Thyroid gland (tissue), 4 donors: ENCODE results near the gene SERINC4. TPM values are rescaled to one million over a fixed set of nuclear protein-coding genes. Genes with fewer than 3 reads are reported as not detected.
A peak's percentile ranks its signal among the peaks of the same experiment; 100 is the strongest.

ENCODE experiments used
- DNase-seq, 2 donors: peaks; one replicate each; pipeline ENCODE4 v3.0.0-alpha.2; 2019
- H3K27ac ChIP-seq, 3 donors: fragments of 200-600 bp; sonication (generic); 1 replicate in 2 of 3; 2 replicates in 1 of 3; pipeline ENCODE4 v1.5.1; 2016 to 2019; ENCODE audit warnings: mild to moderate bottlenecking in 1 of 3, moderate library complexity in 1 of 3
- H3K27me3 ChIP-seq: fragments of 200-600 bp; sonication (generic); one replicate; pipeline ENCODE4 v1.5.1; 2019
- H3K36me3 ChIP-seq, 2 donors: fragments of 200-600 bp; sonication (generic); one replicate each; pipeline ENCODE4 v1.5.1; 2016 to 2019
- H3K4me1 ChIP-seq, 2 donors: fragments of 200-600 bp; sonication (generic); one replicate each; pipeline ENCODE4 v1.5.1; 2017 to 2019
- H3K4me3 ChIP-seq, 3 donors: fragments of 200-600 bp; sonication (generic); replicated peaks in 1 of 3; 1 replicate in 2 of 3; 2 replicates in 1 of 3; pipeline ENCODE4 v1.5.1; 2016; ENCODE audit warnings: mild to moderate bottlenecking in 1 of 3
- H3K9me3 ChIP-seq: fragments of 200-600 bp; sonication (generic); one replicate; pipeline ENCODE4 v1.5.1; 2017
- POLR2A ChIP-seq, 2 donors: fragments of 450-650 bp; IDR thresholded peaks; one replicate each; pipeline ENCODE4 v1.6.1; 2017; ENCODE audit warnings: antibody characterized with exemption in 2 of 2, mild to moderate bottlenecking in 2 of 2, moderate library complexity in 1 of 2
- WGBS, 2 donors: methylation state at CpG; one replicate each; pipeline ENCODE4 v1.1.5; 2017; 5-methylcytosine and 5-hydroxymethylcytosine counted together
- intact Hi-C: fragments of 100-400 bp; cut with DNase I; formaldehyde crosslinking; loops from one replicate; pipeline ENCODE4 v1.15.1; 2023
- total RNA-seq, 4 donors: library from RNA; depleted of rRNA; stranded (reverse); fragments of >200 nt; gene quantifications; one replicate each; pipeline ENCODE4 v1.2.3, GENCODE V29; 2016
- TF ChIP-seq, protein P1 (sequence below), 6 experiments: fragments of 200-600 bp in 3 of 6; fragments of 450-650 bp in 3 of 6; sonication (generic) in 3 of 6; IDR thresholded peaks; one replicate each; pipeline ENCODE4 v1.5.1; 2016 to 2019; ENCODE audit warnings: antibody characterized with exemption in 6 of 6, mild to moderate bottlenecking in 2 of 6, inconsistent platforms in 1 of 6, moderate library complexity in 1 of 6

Gene SERINC4
- total RNA-seq, 4 donors from 2014 or later: 0.33 TPM; not detected in 3

DNA sequence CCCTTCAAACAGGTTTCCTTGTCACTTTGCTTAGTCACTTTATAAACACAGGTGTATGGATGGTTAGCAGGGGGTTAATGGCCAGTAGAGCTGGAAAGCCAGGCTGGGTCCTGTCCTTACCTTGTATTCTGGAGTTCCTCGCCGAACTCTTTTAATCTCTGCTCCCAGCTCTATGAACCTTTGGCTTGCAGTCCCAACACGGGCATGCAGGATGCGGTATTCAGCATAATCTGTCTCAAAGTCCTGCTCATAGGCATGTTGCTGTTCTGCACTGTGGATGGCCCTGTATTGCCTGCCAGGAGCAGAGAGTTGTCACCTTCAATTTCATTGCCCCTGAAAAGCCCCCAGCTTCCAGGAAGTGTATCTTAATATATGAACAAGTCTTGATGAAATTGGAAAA is 26.0 kb downstream of the SERINC4 start:
- peaks cover 15 to 17% of the 10 kb centered on the region in 2 donors for H3K4me1 ChIP-seq
- peaks cover 39 to 49% of the 10 kb centered on the region in 2 donors for H3K36me3 ChIP-seq
- H3K27me3 ChIP-seq: no peaks in the 10 kb centered on the region
- intact Hi-C loops: no loop called here
- TF ChIP-seq POLR2A (IDR thresholded peaks at IDR 0.05): no peak
- TF ChIP-seq, protein P1, sequence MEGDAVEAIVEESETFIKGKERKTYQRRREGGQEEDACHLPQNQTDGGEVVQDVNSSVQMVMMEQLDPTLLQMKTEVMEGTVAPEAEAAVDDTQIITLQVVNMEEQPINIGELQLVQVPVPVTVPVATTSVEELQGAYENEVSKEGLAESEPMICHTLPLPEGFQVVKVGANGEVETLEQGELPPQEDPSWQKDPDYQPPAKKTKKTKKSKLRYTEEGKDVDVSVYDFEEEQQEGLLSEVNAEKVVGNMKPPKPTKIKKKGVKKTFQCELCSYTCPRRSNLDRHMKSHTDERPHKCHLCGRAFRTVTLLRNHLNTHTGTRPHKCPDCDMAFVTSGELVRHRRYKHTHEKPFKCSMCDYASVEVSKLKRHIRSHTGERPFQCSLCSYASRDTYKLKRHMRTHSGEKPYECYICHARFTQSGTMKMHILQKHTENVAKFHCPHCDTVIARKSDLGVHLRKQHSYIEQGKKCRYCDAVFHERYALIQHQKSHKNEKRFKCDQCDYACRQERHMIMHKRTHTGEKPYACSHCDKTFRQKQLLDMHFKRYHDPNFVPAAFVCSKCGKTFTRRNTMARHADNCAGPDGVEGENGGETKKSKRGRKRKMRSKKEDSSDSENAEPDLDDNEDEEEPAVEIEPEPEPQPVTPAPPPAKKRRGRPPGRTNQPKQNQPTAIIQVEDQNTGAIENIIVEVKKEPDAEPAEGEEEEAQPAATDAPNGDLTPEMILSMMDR (IDR thresholded peaks at IDR 0.05): no peak
- H3K4me3 ChIP-seq: no peak overlapping the region
- DNase-seq: no peak
- 82 to 85% methylated on average over 4 of the region's 4 CpGs for WGBS, 2 donors
- H3K27ac ChIP-seq: no peak overlapping the region
- H3K9me3 ChIP-seq: no peaks in the 10 kb centered on the region

DNA sequence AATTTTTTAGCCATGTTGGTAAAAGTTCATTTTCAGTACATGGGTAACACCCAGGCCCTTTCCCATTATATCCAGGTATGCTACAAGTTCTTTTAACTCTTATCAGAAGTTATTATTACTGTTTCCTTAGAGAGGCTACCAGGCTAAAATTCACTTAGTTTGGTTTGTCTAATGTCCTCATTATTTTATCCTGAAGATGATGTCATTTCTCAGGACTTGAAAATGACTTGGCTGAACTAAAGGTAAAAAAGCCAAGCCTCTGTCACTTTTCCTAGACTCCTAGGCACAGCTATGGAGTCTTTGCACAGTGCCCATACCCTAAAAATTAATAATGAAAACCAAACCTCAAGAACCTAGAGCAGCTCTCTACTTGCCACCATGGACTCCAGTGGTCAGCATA is 27.4 kb downstream of the SERINC4 start:
- TF ChIP-seq, protein P1 (IDR thresholded peaks at IDR 0.05): no peak
- no peak for TF ChIP-seq POLR2A (IDR thresholded peaks at IDR 0.05)
- no peaks in the 10 kb centered on the region for H3K27me3 ChIP-seq
- no peaks in the 10 kb centered on the region for H3K9me3 ChIP-seq
- peaks cover 54 to 64% of the 10 kb centered on the region in 2 donors for H3K36me3 ChIP-seq
- no peak overlapping the region for H3K27ac ChIP-seq
- intact Hi-C loops: no loop called here
- DNase-seq: no peak
- H3K4me1 ChIP-seq: peaks cover 12% of the 10 kb centered on the region in 2 donors
- H3K4me3 ChIP-seq: no peak overlapping the region

DNA sequence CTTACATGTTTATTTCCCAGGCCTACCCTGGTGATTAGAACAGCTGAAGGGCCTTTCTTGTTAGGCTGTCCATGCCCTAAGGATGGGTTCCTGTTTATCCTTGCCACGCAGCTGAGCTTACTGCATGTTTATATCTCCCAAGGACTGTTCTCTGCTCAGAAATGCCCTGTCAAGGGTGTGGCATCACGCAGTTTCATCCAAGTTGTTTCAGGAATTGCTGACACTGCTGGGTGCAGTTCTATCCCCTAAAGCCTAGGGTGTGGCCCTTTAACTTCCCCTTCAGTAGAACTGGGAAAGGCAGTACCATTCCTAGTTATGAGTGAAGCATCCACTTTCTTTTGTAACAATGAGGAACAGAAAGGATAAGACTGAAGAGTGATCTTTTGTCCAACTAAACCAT is 28.2 kb downstream of the SERINC4 start:
- Histone ChIP-seq H3K27me3 (no peaks in the 10 kb centered on the region), H3K9me3 (no peaks in the 10 kb centered on the region), H3K27ac (no peak overlapping the region), H3K36me3 (peaks cover 62 to 72% of the 10 kb centered on the region in 2 donors), H3K4me3 (no peak overlapping the region), H3K4me1 (peaks cover 10% of the 10 kb centered on the region in 2 donors)
- TF ChIP-seq POLR2A (IDR thresholded peaks at IDR 0.05): no peak
- TF ChIP-seq, protein P1 (IDR thresholded peaks at IDR 0.05): no peak
- WGBS, 2 donors: 80% methylated on average over 2 of the region's 2 CpGs
- intact Hi-C loops: no loop called here
- no peak for DNase-seq

DNA sequence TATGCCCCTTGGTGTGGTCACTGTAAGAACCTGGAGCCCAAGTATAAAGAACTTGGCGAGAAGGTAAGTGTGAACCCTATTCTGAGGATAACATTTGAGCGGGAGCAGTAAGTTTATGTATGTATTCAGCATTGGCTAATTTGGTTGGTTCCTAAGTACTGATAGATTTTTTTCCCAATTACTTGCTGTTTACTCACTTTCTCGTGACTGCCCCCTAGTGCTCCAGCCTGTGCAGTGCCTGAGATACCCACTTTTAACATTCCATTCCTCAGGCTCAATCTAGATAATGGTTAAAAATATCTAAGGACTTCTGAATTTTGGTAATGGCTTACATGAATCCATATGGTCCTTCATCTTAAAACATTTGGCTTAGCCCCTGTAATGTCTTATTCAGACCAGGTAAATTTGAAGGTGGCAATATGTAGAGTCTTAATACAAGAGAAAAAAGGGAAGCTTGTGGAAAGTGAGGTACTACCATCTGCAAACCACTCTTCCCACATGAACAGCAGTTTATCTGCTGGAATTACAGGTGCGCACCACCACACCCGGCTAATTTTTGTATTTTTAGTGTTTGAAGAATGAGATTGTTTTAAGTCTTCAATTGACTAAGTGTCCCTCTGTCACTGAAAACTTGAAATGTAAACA is 30.3 kb downstream of the SERINC4 start:
- intact Hi-C loops: no loop called here
- TF ChIP-seq POLR2A (IDR thresholded peaks at IDR 0.05): no peak
- TF ChIP-seq, protein P1 (IDR thresholded peaks at IDR 0.05): peak; percentile 44 to 71 (median 53)
- no peaks in the 10 kb centered on the region for H3K9me3 ChIP-seq
- H3K27me3 ChIP-seq: no peaks in the 10 kb centered on the region
- no peaks in the 10 kb centered on the region for H3K4me1 ChIP-seq
- no peak overlapping the region for H3K27ac ChIP-seq
- 71 to 72% methylated on average over 5 of the region's 5 CpGs for WGBS, 2 donors
- DNase-seq: peak; percentile 48 to 53
- H3K36me3 ChIP-seq: peaks cover 72 to 93% of the 10 kb centered on the region in 2 donors
- H3K4me3 ChIP-seq: no peak overlapping the region

DNA sequence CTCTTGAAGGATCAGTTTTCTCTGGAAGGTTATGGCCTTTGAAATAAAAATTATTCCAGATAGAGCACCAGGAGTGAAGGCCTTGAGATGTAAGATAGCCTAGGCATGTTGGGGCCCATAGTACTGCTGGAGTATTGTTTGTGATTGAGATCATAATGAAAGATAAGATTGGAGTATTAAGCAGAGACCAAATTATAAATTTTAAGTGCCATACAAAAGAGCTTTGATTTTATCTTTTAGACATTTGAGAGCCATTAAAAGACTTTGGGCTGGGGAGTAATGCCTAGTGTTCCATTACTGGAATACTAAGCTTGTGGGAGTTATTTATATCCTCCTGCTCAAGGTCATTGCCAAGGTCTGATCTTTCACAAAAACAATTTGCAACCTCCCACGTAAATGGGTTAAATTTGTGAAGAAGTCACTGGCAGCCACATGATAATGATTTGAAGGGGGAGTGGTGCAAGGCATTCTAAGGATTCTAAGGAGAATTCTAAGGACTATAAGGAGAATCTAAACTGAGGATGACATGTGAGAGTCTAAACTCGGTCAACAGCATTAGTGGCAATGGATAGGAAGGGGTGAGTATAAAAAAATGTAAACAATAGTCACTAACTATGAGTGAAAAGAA is 36.1 kb downstream of the SERINC4 start:
- no peak for DNase-seq
- no peaks in the 10 kb centered on the region for H3K27me3 ChIP-seq
- H3K4me1 ChIP-seq: no peaks in the 10 kb centered on the region
- TF ChIP-seq POLR2A (IDR thresholded peaks at IDR 0.05): no peak
- TF ChIP-seq, protein P1 (IDR thresholded peaks at IDR 0.05): no peak
- H3K4me3 ChIP-seq: no peak overlapping the region
- peaks cover 85 to 95% of the 10 kb centered on the region in 2 donors for H3K36me3 ChIP-seq
- H3K9me3 ChIP-seq: no peaks in the 10 kb centered on the region
- intact Hi-C loops: no loop called here
- no peak overlapping the region for H3K27ac ChIP-seq
- WGBS, 2 donors: 80 to 91% methylated on average over 2 of the region's 2 CpGs
